Stomach smooth muscle (tissue), 2 donors: ENCODE data around the gene IGSF21.

Experiments used
- H3K27ac ChIP-seq: one replicate; pipeline ENCODE4 v1.7.0; 2013; ENCODE audit warnings: mild to moderate bottlenecking, low read length, inconsistent platforms
- H3K27me3 ChIP-seq, 2 donors: one replicate each; pipeline ENCODE4 v1.7.0; 2013; ENCODE audit warnings: low read length in 2 of 2; ENCODE audit not compliant: insufficient read depth in 2 of 2, control insufficient read depth in 1 of 2
- H3K36me3 ChIP-seq, 2 donors: one replicate each; pipeline ENCODE4 v1.7.0; 2013; ENCODE audit warnings: low read length in 2 of 2; ENCODE audit not compliant: control insufficient read depth in 2 of 2, insufficient read depth in 2 of 2
- H3K4me1 ChIP-seq: one replicate; pipeline ENCODE4 v1.7.0; 2013; ENCODE audit warnings: low read length; ENCODE audit not compliant: control insufficient read depth, insufficient read depth
- H3K4me3 ChIP-seq, 2 donors: one replicate each; pipeline ENCODE4 v1.7.0; 2013; ENCODE audit warnings: low read length in 2 of 2
- H3K9ac ChIP-seq, 2 donors: one replicate each; pipeline ENCODE4 v1.7.0; 2013; ENCODE audit warnings: low read length in 2 of 2, mild to moderate bottlenecking in 1 of 2
- H3K9me3 ChIP-seq, 2 donors: one replicate each; pipeline ENCODE4 v1.7.0; 2013; ENCODE audit warnings: low read length in 2 of 2; ENCODE audit not compliant: control insufficient read depth in 2 of 2
- donor health status: healthy.
- donor health status: Pancreatic carcinoma.

The IGSF21 gene

GRCh38 chr1:18107369-18108298 lies at the start of gene IGSF21:
Gene IGSF21 (plus strand): TSS chr1:18107798. CDS start chr1:18108129, 331 bp downstream.
- Histone ChIP-seq H3K4me3 (peak within 1 kb of the TSS in 1 of 2 donors; percentile 15), H3K4me1 (peaks cover 22% of the 10 kb centered on the region), H3K36me3 (no peaks in the 10 kb centered on the region), H3K27me3 (peaks cover 66 to 70% of the 10 kb centered on the region in 2 donors), H3K9me3 (no peaks in the 10 kb centered on the region), H3K27ac (no peak within 1 kb of the TSS), H3K9ac (no peak within 1 kb of the TSS)

- Histone ChIP-seq H3K27me3 (peaks cover 18% of the 10 kb centered on the region in 2 donors), H3K4me3 (no peak overlapping the region), H3K4me1 (no peaks in the 10 kb centered on the region), H3K27ac (no peak overlapping the region), H3K9ac (no peak overlapping the region), H3K36me3 (no peaks in the 10 kb centered on the region), H3K9me3 (peaks cover 0 to 3% of the 10 kb centered on the region in 2 donors)
These were observed 49.2 kb upstream of the IGSF21 start for GRCh38 chr1:18058206-18058921.

DNA sequence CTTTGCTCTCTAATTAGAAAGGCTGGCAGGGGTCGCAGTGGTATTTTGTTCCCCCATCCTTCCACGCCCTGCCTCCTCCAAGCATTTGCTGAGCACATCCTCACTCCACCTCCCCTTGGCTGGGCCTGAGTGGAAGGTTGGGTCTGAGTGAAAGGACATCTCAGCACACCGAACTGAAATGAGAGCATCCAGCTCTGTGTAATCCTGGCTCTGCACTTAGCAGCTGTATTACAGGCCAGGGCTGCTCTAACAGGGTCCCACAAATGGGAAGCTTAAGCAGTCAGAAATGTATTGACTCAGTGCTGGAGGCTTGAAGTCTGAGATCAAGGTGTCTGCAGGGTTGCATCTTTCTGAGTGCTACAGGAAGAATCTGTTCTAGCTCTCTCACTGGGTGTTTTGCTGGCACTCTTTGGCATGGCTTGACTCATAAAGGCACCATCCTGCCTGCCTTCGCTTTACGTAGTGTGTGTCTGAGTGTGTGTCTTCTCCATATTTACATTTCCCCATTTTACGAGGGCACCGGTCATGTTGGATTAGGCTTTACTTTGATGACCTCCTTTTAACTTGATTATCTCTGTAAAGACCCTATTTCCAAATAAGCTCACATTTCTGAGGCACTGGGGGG lies 48.5 kb upstream of the IGSF21 start:
- Histone ChIP-seq H3K36me3 (no peaks in the 10 kb centered on the region), H3K27me3 (peaks cover 18 to 20% of the 10 kb centered on the region in 2 donors), H3K4me1 (no peaks in the 10 kb centered on the region), H3K4me3 (no peak overlapping the region), H3K9ac (no peak overlapping the region), H3K27ac (no peak overlapping the region), H3K9me3 (peaks cover 0 to 3% of the 10 kb centered on the region in 2 donors)

- Histone ChIP-seq H3K9ac (no peak overlapping the region), H3K36me3 (no peaks in the 10 kb centered on the region), H3K4me1 (no peaks in the 10 kb centered on the region), H3K27me3 (peaks cover 13 to 22% of the 10 kb centered on the region in 2 donors), H3K27ac (no peak overlapping the region), H3K4me3 (no peak overlapping the region), H3K9me3 (peaks cover 0 to 3% of the 10 kb centered on the region in 2 donors)
These were observed 47.2 kb upstream of the IGSF21 start for GRCh38 chr1:18060366-18060765.

GRCh38 chr1:18062185-18062584 lies 45.4 kb upstream of the IGSF21 start:
- Histone ChIP-seq H3K27me3 (peaks cover 12 to 31% of the 10 kb centered on the region in 2 donors), H3K4me1 (no peaks in the 10 kb centered on the region), H3K36me3 (no peaks in the 10 kb centered on the region), H3K9me3 (peaks cover 0 to 3% of the 10 kb centered on the region in 2 donors), H3K9ac (no peak overlapping the region), H3K27ac (no peak overlapping the region), H3K4me3 (no peak overlapping the region)

DNA sequence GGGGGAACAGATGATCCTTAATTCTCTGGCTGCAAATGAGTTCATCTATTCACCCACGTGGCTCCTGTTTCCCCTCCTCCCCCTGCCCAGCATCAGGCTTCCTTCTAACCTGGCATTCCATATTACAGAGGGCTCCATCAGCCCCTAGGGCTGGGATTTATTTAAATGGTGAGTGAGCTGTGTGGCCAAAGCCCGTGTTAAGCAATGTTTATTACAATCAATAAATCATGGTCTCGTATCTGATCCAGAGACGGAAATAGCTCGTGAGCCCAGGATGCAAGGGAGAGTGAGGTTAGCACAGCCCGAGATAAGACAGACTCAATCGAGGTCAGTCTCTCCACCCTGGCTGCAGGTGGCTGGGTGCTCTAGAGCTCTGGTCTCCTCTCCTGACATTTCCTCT lies 43.1 kb upstream of the IGSF21 start:
- Histone ChIP-seq H3K9me3 (peaks cover 0 to 3% of the 10 kb centered on the region in 2 donors), H3K36me3 (no peaks in the 10 kb centered on the region), H3K27ac (no peak overlapping the region), H3K27me3 (peaks cover 5 to 26% of the 10 kb centered on the region in 2 donors), H3K4me3 (no peak overlapping the region), H3K9ac (no peak overlapping the region), H3K4me1 (no peaks in the 10 kb centered on the region)

DNA sequence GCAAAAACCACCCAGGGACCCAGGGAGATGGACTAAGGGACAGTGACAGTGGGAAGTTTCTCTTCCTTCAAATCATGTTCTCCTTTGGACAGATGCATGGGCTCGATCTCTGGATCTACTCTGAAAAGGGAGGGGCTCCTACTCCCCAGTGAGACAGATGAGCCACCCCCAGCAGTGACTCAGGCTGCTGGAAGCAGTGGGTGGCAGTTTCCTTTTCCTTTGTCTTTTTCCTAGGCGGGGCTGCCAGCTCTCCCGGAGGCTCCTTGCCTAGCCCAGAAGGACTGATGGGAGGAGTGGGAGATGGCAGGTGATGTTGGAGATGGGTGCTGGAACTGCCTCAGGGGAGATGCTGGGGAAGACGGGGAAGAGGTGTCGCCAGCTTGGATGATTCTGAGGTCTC lies 41.0 kb upstream of the IGSF21 start:
- H3K27me3 ChIP-seq: peaks cover 5 to 25% of the 10 kb centered on the region in 2 donors
- no peak overlapping the region for H3K27ac ChIP-seq
- no peak overlapping the region for H3K4me3 ChIP-seq
- H3K9me3 ChIP-seq: peaks cover 2% of the 10 kb centered on the region in 2 donors
- H3K4me1 ChIP-seq: no peaks in the 10 kb centered on the region
- no peak overlapping the region for H3K9ac ChIP-seq
- H3K36me3 ChIP-seq: no peaks in the 10 kb centered on the region

DNA sequence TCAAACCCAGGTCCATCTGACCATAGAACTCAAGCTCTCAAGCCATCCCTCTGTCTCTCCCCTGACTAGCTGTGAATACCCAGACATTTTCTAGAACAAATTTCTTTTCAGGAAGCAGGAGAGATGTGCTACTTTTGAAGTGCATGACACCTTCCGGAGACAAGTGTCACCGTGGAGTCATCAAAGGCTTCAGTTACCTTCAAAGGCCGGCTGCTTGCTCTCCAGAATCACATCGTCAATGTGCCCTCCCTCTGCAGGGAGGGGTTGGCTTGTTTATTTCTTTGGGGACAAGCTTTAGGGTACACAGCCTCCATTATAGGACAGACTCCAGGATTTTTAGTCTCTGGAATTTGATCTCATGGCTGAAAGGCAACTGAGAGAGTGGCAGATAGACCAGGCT lies 37.7 kb upstream of the IGSF21 start:
- Histone ChIP-seq H3K27ac (no peak overlapping the region), H3K4me1 (no peaks in the 10 kb centered on the region), H3K36me3 (no peaks in the 10 kb centered on the region), H3K9me3 (peaks cover 0 to 2% of the 10 kb centered on the region in 2 donors), H3K9ac (no peak overlapping the region), H3K27me3 (peaks cover 5 to 23% of the 10 kb centered on the region in 2 donors), H3K4me3 (no peak overlapping the region)

- H3K4me3 ChIP-seq: no peak overlapping the region
These were observed 35.5 kb upstream of the IGSF21 start for GRCh38 chr1:18072066-18072465.

DNA sequence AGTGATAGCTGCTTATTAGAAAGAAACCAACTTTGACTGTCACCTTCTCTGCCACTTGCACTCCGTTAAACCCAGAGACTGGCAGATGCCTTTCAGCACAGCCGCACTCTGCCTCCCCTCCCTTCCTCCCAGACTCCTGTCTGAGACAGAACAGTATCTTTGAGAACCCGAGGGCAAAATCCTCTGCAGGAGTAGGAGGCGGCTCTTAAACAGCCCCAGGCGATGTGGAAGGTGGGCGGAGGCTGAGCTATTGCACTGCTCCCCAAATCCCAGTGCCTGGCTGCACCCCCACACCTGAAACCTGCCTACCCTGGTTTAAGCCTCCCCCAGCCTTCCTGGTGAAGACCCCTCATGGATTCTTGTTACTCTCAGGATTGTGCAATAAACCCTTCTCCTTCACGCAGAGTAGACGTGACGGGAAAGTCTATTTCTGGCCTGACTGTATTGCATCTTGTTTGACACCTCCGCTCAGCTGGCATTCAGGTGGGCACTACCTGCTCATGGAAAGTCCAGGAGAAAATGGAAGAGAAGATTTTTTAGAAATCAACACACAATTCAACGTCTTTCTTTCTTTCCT lies 34.4 kb upstream of the IGSF21 start:
- Histone ChIP-seq H3K36me3 (no peaks in the 10 kb centered on the region), H3K9ac (no peak overlapping the region), H3K9me3 (peaks cover 0 to 2% of the 10 kb centered on the region in 2 donors), H3K4me3 (no peak overlapping the region), H3K27ac (no peak overlapping the region), H3K27me3 (peaks cover 0 to 10% of the 10 kb centered on the region in 2 donors), H3K4me1 (no peaks in the 10 kb centered on the region)

More at GRCh38 chr1:18072066-18072465, 35.5 kb upstream of the IGSF21 start:
- no peaks in the 10 kb centered on the region for H3K4me1 ChIP-seq
- H3K27me3 ChIP-seq: peaks cover under 1 to 11% of the 10 kb centered on the region in 2 donors
- H3K9me3 ChIP-seq: peaks cover 0 to 2% of the 10 kb centered on the region in 2 donors
- no peak overlapping the region for H3K9ac ChIP-seq
- no peak overlapping the region for H3K27ac ChIP-seq
- no peaks in the 10 kb centered on the region for H3K36me3 ChIP-seq
